Ovary (tissue), 3 donors: ENCODE measurements around the gene CEP85.

Source experiments
- EP300 ChIP-seq: sonication (generic); formaldehyde crosslinking; IDR thresholded peaks from one replicate; pipeline ENCODE4 v1.6.1; 2017; ENCODE audit warnings: antibody characterized with exemption
- POLR2A ChIP-seq: fragments of 450-650 bp; IDR thresholded peaks from one replicate; pipeline ENCODE4 v1.6.1; 2017; ENCODE audit warnings: antibody characterized with exemption, mild to moderate bottlenecking, moderate library complexity
- TF ChIP-seq, protein P1 (sequence below), 3 donors: fragments of 450-650 bp in 2 of 3; fragments of 200-600 bp in 1 of 3; IDR thresholded peaks; one replicate each; pipeline versions ENCODE4 v1.5.1 to v1.8.0; 2016 to 2022; ENCODE audit warnings: antibody characterized with exemption in 3 of 3, mild to moderate bottlenecking in 1 of 3
- donor health status: DM: no; HTN: no; CAD: no.

DNA sequence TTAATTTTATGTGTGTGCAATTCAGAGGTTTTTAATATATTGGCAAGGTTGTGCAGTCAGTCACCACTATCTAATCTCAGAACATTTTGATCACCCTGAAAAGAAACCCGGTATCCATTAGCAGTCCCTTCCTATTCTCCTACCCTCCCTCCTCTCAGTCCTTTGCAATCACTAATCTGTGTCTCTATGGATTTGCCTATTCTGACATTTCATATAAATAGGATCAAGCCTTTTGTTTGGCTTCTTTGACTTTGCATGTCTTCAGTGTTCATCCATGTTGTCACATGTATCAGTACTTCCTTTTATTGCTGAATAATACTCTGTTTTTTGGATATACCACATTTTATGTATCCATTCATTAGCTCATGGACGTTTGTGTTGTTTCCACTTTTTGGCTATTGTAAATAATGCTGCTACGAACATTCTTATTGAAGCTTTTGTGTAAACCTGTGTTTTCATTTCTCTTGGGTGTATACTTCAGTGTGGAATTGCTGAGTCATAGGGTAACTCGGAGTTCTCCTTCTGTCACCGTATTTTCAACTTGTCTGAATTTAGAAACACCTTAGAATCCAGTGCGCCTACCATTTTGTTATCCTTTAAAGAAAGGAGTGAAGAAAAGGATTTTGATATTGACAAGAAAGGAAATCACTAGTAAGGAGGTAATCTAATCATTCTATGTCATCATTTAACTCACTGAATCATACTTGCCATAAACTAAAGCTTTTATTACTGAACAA is 3.4 kb downstream of the CEP85 start:
- TF ChIP-seq, protein P1, sequence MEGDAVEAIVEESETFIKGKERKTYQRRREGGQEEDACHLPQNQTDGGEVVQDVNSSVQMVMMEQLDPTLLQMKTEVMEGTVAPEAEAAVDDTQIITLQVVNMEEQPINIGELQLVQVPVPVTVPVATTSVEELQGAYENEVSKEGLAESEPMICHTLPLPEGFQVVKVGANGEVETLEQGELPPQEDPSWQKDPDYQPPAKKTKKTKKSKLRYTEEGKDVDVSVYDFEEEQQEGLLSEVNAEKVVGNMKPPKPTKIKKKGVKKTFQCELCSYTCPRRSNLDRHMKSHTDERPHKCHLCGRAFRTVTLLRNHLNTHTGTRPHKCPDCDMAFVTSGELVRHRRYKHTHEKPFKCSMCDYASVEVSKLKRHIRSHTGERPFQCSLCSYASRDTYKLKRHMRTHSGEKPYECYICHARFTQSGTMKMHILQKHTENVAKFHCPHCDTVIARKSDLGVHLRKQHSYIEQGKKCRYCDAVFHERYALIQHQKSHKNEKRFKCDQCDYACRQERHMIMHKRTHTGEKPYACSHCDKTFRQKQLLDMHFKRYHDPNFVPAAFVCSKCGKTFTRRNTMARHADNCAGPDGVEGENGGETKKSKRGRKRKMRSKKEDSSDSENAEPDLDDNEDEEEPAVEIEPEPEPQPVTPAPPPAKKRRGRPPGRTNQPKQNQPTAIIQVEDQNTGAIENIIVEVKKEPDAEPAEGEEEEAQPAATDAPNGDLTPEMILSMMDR (IDR thresholded peaks at IDR 0.05): no peak
- TF ChIP-seq POLR2A (no peak), EP300 (no peak)
